Muscle of arm (tissue), 12 donors: Measurements from ENCODE around the gene REV1. TPM values are rescaled to one million over a fixed set of nuclear protein-coding genes. Genes with fewer than 3 reads are reported as not detected.

Source experiments
- DNase-seq: peaks from one replicate; pipeline ENCODE4 v3.0.0-alpha.2; 2013
- polyA plus RNA-seq, 12 donors: library from polyadenylated mRNA; unstranded; fragments of 120-200 nt; gene quantifications; one replicate each; pipeline ENCODE4 v1.2.1, GENCODE V29; 2013; ENCODE audit not compliant: insufficient read length in 12 of 12

REV1 gene
- polyA plus RNA-seq, 12 donors = 23.1 to 56.8 (median 37.5) TPM; not detected in 1

DNA sequence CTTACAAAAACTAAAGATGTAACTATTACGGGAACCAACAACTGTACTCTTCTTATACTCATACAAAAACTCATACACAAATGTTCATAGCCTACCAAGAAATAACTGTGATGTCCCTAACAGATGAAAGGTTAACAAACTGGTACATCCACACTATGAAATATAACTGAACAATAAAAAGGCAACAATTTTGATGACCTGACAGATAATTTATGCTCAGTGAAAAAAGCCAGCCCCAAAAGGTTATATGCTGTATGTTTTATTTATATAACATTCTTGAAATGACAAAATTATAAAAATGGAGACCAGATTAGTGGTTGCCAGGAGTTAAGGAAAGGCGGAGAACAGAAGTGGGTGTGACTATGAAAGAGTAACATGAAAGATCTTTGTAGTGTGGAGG is 31.3 kb downstream of the REV1 start:
- no peak for DNase-seq

DNA sequence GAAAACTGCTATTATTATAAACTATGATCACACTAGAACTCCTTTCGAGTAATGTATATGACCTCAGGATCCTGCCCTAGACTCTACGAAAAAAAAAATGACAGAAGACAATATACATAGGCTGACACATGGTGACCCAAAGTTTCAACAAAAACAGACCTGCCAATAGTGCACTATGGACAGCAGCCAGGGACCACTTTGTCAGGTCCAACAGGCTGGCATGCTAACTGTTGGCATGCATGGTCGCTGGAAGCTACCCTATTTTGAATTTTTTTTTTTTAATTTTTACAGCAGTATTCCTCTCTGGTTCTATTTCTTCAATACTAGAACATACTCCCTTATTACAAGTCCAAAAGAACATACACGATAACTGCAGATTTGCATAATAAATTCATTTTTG is 38.1 kb downstream of the REV1 start:
- DNase-seq = no peak

DNA sequence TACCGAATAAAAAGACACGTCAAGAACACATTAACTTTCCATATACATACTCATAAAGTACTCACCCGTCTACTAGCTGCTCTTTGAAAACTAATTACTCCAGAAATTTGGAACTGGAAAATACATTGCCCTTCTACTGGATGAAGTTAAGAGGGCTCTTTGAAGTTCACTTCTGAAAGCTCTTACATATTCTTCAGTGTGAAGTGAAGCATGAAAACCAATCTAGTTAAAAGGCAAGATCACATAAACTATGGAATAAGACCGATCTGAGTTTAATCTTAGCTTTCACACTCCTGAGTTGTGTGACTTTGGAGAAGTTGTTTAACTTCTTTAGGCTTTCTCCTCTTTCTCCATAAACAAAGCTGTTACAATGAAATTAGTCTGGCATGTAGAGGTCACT is 38.5 kb downstream of the REV1 start:
- no peak for DNase-seq

DNA sequence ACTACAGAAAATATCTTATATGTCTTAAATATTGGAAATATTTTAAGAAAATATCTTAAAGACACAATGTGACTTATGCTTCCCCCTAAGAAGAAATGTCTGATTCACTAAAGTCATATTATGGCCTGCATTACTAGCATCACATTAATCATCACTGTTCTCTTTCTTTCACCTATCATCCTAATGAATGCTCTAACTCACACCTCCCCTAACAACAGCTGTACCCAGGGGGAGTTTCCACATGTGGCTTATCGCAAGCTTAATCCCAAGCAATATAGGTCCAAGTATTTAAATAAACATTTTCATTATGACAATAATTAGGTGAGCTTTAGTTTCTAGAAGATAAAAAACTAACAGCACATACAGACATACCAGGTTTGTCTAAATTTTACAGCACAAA is 39.6 kb downstream of the REV1 start:
- DNase-seq = no peak

GRCh38 chr2:99448556-99448955 is 41.3 kb downstream of the REV1 start:
- no peak for DNase-seq

GRCh38 chr2:99445065-99445464 is 44.8 kb downstream of the REV1 start:
- DNase-seq = no peak

- DNase-seq = no peak
These were observed 45.6 kb downstream of the REV1 start for GRCh38 chr2:99444222-99444621.

- DNase-seq = no peak
These were observed 47.0 kb downstream of the REV1 start for GRCh38 chr2:99442837-99443236.

- DNase-seq = no peak
These were observed 49.8 kb downstream of the REV1 start for GRCh38 chr2:99439971-99440505.

- DNase-seq = no peak
These were observed 52.9 kb downstream of the REV1 start for GRCh38 chr2:99436874-99437273.

GRCh38 chr2:99433340-99433739 is 56.5 kb downstream of the REV1 start:
- DNase-seq = no peak

DNA sequence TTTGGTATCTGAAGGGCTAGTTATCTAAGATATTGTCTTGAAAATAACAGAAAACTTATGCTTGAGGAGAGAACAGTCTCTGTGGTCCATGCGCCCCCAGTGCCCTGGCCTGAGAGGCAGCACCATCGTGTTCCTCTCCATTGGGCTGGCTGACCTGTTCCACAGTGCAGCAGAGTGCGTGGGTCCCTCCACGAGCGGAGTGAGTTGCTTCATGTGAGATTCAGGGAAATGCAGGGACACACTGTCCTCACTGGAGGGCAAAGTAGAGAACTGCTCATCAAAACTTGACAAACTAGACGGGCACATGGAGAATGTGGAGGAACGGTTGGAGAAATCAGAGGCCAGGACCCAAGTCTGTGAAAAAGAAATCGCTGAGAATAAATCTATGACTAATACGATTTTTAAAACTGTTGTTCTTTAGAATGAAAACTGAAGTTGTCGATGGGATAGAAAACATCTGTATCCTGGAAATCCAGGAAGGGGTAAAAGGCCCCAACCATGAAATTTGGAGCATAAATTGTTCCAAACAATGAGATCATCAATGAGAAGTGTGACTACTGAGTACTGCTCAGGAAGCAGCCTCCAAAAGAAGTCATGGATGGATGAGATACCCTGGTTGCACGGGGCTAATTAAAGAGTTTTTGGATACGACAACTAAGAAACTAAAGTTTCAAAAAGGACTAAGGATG is 58.1 kb downstream of the REV1 start:
- no peak for DNase-seq

- DNase-seq = no peak
These were observed 59.1 kb downstream of the REV1 start for GRCh38 chr2:99430614-99431291.

DNA sequence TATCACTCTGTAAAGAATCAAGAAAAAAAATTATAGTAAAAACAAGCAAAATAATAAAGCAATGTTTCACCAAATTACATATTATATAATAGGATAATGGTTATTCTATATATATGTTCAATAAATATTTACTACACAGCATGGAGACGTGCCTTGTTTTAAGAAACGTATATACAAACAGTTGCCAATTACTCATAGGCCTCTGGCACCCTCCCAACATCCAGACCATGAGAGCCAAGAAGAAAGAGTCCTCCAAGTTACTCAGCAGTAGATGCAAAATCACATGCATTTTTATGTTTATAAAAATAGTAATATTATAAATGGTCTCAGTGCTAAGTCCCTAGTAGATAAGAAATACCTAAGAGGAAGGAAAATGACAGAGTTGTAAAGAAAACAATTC is 64.8 kb downstream of the REV1 start:
- peak; percentile 50 for DNase-seq

DNA sequence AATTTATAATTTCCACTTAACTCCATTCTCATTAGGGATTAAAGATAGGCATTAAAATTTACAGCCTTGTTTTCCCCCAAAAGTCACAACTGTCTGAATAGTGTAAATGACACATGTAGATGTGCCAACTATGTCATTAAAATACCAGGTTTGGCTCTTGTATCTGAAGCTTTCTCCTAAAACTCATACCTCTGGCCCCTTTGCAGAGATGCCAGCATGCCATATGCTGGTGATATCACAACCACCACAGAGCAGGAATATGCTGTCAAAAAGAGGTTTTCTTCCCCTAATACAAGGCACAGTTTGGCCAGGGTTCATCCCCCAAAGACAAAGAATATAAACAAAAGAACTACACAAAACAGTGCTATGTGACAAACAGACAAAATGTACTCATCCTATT is 65.4 kb downstream of the REV1 start:
- DNase-seq = no peak

DNA sequence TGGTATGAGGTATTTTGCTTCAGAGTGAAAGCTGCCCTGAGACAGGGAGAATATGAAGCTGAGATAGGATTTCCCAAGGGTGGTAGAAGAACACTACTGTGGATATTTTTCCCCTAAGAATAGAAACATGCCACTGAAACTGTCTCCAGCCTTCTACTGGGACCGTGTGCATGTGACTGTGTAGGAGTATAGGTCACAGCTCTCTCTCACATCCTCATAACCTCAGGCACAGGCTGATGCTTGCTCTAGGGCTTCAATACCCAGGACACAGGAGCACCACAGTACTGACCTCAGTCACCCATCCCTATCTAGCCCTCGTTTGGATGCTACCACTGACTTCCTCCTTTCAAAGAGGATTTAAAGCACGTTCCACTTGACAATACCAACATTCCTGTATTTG is 67.2 kb downstream of the REV1 start:
- no peak for DNase-seq

DNA sequence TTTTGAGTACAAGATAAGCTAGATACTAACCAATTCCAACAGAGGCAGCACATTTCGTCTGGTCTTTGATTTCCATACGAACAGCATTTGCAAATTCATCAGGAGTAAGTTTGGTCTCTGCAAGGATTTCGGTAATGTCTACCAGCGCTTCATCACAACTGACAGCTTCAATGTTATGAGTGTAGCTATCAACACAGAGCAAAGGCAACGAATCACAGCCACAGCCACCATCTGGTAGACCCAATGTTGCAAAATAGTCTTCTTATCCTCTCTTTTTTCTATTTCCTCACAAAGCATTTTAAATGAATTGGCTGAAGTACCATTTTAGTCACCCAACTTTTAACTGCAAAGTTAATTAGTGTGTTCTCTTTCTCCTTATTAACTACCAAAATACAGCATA is 68.3 kb downstream of the REV1 start:
- no peak for DNase-seq

DNA sequence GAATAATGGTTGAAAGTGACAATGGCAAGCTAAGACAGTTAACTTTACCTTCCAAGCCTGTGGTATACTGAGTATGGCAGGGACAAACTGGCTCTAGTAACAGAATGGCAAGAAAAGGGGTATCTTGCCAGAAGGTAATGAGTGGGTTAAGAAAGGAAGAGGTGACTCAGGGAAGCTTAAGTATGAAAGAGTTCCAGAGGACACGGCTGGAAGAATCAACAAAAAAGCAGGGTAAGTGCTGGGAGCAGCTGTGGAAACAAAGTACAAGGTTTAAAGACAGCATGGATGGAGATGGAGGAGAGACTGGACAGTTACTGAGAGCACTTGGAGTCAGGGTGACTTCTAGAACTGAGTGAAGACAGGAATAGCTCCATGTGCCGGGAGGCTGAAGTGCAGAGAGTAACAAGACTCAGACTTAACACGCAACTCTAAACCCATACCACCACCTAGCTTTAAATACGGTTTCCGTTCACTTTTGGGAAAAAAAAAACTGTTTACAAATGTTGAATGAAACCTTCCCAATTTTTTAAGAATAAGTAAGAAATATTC is 69.0 kb downstream of the REV1 start:
- DNase-seq = no peak

DNA sequence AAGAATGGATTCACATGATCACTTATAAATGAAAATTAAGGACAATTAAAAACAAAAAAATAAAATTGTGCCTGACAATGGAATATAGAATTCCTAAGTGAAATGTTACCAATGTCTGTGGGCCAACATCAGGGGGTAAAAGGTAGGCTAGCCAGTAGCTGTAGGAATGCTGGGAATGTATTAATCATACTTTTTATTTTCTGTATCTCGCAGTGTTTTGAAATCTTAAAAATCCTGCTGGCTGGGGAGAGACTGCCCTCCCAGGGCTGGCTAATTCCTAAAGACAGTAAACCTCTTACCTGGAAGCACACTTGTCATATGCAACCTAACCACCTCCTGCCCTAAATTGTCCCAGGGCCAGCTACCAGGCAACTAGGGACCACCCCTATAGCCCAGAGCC is 69.8 kb downstream of the REV1 start:
- DNase-seq = no peak

DNA sequence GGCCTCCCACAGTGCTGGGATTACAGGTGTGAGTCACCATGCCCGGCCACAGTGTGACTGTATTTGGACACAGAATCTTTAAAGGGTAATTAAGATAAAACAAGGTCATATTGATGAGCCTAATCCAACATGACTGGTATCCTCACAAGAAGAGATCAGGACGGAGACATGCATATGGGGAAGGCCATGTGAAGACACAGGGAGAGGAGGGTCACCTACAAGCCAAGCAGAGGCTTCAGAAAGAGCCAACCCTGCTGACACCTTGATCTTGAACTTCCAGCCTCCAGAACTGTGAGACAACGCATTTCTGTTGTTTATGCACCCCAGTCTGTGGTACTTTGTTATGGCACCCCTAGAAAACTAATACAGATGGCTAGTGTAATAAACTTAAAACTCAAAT is 72.4 kb downstream of the REV1 start:
- no peak for DNase-seq

GRCh38 chr2:99414566-99414965 is 75.3 kb downstream of the REV1 start:
- DNase-seq = no peak

GRCh38 chr2:99410276-99410675 is 79.5 kb downstream of the REV1 start:
- DNase-seq = no peak

DNA sequence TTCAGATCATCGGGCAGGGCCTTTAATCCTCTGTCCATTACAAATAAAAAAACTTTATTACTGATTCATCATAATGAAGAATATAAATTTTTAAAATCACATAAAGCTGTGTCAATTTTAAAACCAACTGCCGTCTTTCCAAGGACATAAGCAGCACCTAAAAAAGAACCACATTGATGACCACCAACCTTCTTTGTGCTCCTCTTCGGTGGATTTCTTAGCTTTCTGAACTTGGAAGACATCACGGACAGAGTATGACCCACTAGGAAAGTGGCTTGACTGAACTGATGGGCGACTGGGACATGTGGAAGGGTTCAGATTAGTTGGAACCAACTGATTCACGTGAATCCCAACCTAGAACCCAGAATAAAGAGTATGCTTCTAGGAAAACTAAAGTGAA is 83.7 kb downstream of the REV1 start:
- no peak for DNase-seq
